SK-N-SH (cell line): ENCODE measurements around the gene STAC.

Source experiments
- EZH2phosphoT487 ChIP-seq: fragments of 200-600 bp; sonication (generic); IDR thresholded peaks from 2 replicates; pipeline ENCODE4 v1.6.1; 2017; ENCODE audit warnings: low read depth, mixed run types, mild to moderate bottlenecking, antibody characterized with exemption, moderate library complexity, borderline replicate concordance
- POLR2AphosphoS5 ChIP-seq: IDR thresholded peaks from 2 replicates; pipeline ENCODE4 v1.6.1; 2012; ENCODE audit warnings: low read depth, low read length
- RXRA ChIP-seq: IDR thresholded peaks from 2 replicates; pipeline ENCODE4 v1.4.0; 2012; ENCODE audit warnings: low read depth, mild to moderate bottlenecking, borderline replicate concordance
- SMC3 ChIP-seq: IDR thresholded peaks from 2 replicates; pipeline ENCODE4 v1.6.1; 2012; ENCODE audit warnings: low read depth, low read length, improper control_type of control experiment
- TEAD4 ChIP-seq: IDR thresholded peaks from 2 replicates; pipeline ENCODE4 v1.4.0; 2012; ENCODE audit warnings: mild to moderate bottlenecking, borderline replicate concordance; ENCODE audit not compliant: insufficient read depth
- YY1 ChIP-seq: IDR thresholded peaks from 2 replicates; pipeline ENCODE4 v1.4.0; 2012; ENCODE audit warnings: low read depth, mild to moderate bottlenecking
- TF ChIP-seq, protein P1 (sequence below): fragments of 200-600 bp; sonication (generic); IDR thresholded peaks from 2 replicates; pipeline ENCODE4 v1.6.1; 2017; ENCODE audit warnings: antibody characterized with exemption, mild to moderate bottlenecking, moderate library complexity
- TF ChIP-seq, protein P2 (sequence below): IDR thresholded peaks from 2 replicates; pipeline ENCODE4 v1.6.1; 2012; ENCODE audit warnings: mild to moderate bottlenecking, low read depth, low read length, moderate library complexity

DNA sequence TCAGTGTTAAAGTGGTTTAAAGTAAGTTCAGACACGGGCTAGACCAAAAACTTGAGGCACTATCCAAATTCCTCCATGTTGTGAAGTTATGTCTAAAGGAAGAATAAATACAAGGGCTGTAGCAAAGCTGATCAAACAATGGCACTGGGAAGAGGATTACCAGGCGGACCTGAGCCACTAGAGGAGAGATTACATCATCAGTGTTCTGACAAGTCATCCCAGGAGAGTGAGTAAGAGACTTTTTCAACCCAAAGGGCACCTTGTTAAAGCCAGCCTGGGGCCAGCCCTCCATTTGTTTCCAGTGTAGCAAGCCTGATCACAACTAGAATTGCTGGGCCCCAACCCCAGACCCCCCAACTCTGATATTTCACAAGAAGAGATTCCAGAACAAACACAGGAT, 217.1 kb downstream of the STAC start:
- TF ChIP-seq, protein P1, sequence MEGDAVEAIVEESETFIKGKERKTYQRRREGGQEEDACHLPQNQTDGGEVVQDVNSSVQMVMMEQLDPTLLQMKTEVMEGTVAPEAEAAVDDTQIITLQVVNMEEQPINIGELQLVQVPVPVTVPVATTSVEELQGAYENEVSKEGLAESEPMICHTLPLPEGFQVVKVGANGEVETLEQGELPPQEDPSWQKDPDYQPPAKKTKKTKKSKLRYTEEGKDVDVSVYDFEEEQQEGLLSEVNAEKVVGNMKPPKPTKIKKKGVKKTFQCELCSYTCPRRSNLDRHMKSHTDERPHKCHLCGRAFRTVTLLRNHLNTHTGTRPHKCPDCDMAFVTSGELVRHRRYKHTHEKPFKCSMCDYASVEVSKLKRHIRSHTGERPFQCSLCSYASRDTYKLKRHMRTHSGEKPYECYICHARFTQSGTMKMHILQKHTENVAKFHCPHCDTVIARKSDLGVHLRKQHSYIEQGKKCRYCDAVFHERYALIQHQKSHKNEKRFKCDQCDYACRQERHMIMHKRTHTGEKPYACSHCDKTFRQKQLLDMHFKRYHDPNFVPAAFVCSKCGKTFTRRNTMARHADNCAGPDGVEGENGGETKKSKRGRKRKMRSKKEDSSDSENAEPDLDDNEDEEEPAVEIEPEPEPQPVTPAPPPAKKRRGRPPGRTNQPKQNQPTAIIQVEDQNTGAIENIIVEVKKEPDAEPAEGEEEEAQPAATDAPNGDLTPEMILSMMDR: no peak
- TF ChIP-seq, protein P2, sequence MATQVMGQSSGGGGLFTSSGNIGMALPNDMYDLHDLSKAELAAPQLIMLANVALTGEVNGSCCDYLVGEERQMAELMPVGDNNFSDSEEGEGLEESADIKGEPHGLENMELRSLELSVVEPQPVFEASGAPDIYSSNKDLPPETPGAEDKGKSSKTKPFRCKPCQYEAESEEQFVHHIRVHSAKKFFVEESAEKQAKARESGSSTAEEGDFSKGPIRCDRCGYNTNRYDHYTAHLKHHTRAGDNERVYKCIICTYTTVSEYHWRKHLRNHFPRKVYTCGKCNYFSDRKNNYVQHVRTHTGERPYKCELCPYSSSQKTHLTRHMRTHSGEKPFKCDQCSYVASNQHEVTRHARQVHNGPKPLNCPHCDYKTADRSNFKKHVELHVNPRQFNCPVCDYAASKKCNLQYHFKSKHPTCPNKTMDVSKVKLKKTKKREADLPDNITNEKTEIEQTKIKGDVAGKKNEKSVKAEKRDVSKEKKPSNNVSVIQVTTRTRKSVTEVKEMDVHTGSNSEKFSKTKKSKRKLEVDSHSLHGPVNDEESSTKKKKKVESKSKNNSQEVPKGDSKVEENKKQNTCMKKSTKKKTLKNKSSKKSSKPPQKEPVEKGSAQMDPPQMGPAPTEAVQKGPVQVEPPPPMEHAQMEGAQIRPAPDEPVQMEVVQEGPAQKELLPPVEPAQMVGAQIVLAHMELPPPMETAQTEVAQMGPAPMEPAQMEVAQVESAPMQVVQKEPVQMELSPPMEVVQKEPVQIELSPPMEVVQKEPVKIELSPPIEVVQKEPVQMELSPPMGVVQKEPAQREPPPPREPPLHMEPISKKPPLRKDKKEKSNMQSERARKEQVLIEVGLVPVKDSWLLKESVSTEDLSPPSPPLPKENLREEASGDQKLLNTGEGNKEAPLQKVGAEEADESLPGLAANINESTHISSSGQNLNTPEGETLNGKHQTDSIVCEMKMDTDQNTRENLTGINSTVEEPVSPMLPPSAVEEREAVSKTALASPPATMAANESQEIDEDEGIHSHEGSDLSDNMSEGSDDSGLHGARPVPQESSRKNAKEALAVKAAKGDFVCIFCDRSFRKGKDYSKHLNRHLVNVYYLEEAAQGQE: no peak
- no peak for TF ChIP-seq POLR2AphosphoS5
- TF ChIP-seq RXRA: no peak
- no peak for TF ChIP-seq SMC3
- TF ChIP-seq TEAD4: no peak
- TF ChIP-seq YY1: no peak
- TF ChIP-seq EZH2phosphoT487: no peak
